A549 (cell line): ENCODE data around the gene COQ2. TPM values are rescaled to one million over a fixed set of nuclear protein-coding genes. Genes with fewer than 3 reads are reported as not detected.

Source experiments
- ATAC-seq, 2 experiments: fragments of 200-7000 bp in 1 of 2; fragments of >200 bp in 1 of 2; cut with Nextera tagmentation in 1 of 2; cut with Tn5 transposase in 1 of 2; 3 replicates each; pipeline versions ENCODE4 v1.8.0 to v1.9.1; 2018 to 2020; ENCODE audit warnings: mild to moderate bottlenecking in 1 of 2, moderate library complexity in 1 of 2
- CTCF ChIA-PET: fragments of 300-600 bp; sonication (Branson Sonifier 250); formaldehyde crosslinking; extraction: SDS; loops from one replicate; lab custom pipeline; 2021; ENCODE audit warnings: antibody characterized with exemption, inconsistent platforms; lab: Yijun Ruan, JAX
- POLR2A ChIA-PET: fragments of 350-600 bp; formaldehyde crosslinking; extraction: SDS; loops from one replicate; lab custom pipeline; 2021; ENCODE audit warnings: antibody characterized with exemption, inconsistent platforms; lab: Yijun Ruan, JAX
- DNase-seq, 2 experiments: peaks; one replicate each; pipeline versions ENCODE4 v3.0.0 to v3.0.0-alpha.2; 2011 to 2016; ENCODE audit warnings: low read depth in 1 of 2, low spot score in 1 of 2
- FAIRE-seq: peaks from 2 replicates; lab custom pipeline; 2011; peaks lifted over from hg19 to GRCh38; lab: Jason Lieb, UNC
- H3K27ac ChIP-seq, 2 experiments: fragments of >200 bp; sonication (Bioruptor Twin); formaldehyde crosslinking; 3 replicates each; pipeline ENCODE4 v1.5.1; 2016 to 2017
- H3K4me1 ChIP-seq: fragments of >200 bp; sonication (Bioruptor Twin); formaldehyde crosslinking; 3 replicates; pipeline ENCODE4 v1.6.1; 2016
- H3K4me2 ChIP-seq: fragments of >200 bp; sonication (Bioruptor Twin); formaldehyde crosslinking; 3 replicates; pipeline ENCODE4 v1.6.1; 2016
- H3K4me3 ChIP-seq: fragments of >200 bp; sonication (Bioruptor Twin); formaldehyde crosslinking; 3 replicates; pipeline ENCODE4 v1.5.1; 2016
- H3K9me3 ChIP-seq: fragments of >200 bp; sonication (Bioruptor Twin); formaldehyde crosslinking; 3 replicates; pipeline ENCODE4 v1.6.1; 2016
- BCL3 ChIP-seq: fragments of >200 bp; sonication (Bioruptor Twin); formaldehyde crosslinking; IDR thresholded peaks from 3 replicates; pipeline ENCODE4 v1.6.1; 2016
- CBX2 ChIP-seq: fragments of 200-600 bp; sonication (generic); IDR thresholded peaks from 2 replicates; pipeline ENCODE4 v1.6.1; 2016; ENCODE audit warnings: low read depth, mild to moderate bottlenecking, borderline replicate concordance
- CBX8 ChIP-seq: fragments of 200-600 bp; sonication (generic); IDR thresholded peaks from 2 replicates; pipeline ENCODE4 v1.6.1; 2016
- CTCF ChIP-seq: fragments of >200 bp; sonication (Bioruptor Twin); formaldehyde crosslinking; IDR thresholded peaks from 3 replicates; pipeline ENCODE4 v1.5.1; 2016
- EHF ChIP-seq: fragments of 250-450 bp; sonication (Bioruptor Pico); IDR thresholded peaks from 2 replicates; pipeline ENCODE4 v1.5.0; 2020; ENCODE audit warnings: mild to moderate bottlenecking
- ELK1 ChIP-seq: fragments of 150-350 bp; IDR thresholded peaks from 2 replicates; pipeline ENCODE4 v1.6.1; 2014; ENCODE audit warnings: low read depth, mild to moderate bottlenecking, low read length
- FOSL2 ChIP-seq, 2 experiments: fragments of 450-650 bp in 1 of 2; fragments of >200 bp in 1 of 2; sonication (Bioruptor Twin) in 1 of 2; formaldehyde crosslinking; IDR thresholded peaks; 2 replicates each; pipeline versions ENCODE4 v1.5.0 to v1.6.1; 2016 to 2020; ENCODE audit warnings: mild to moderate bottlenecking in 1 of 2, moderate library complexity in 1 of 2
- GATA3 ChIP-seq: IDR thresholded peaks from 2 replicates; pipeline ENCODE4 v1.6.1; 2012; ENCODE audit warnings: borderline replicate concordance
- HOXB13 ChIP-seq: fragments of 250-450 bp; sonication (Bioruptor Pico); IDR thresholded peaks from 2 replicates; pipeline ENCODE4 v1.5.0; 2020; ENCODE audit warnings: low read depth, mild to moderate bottlenecking, moderate library complexity
- JUN ChIP-seq, 2 experiments: fragments of >200 bp; sonication (Bioruptor Twin); formaldehyde crosslinking; IDR thresholded peaks; 2 replicates in 1 of 2; 3 replicates in 1 of 2; pipeline ENCODE4 v1.6.1; 2016 to 2017
- MAFK ChIP-seq: fragments of 450-650 bp; IDR thresholded peaks from 2 replicates; pipeline ENCODE4 v1.6.1; 2014; ENCODE audit not compliant: partially characterized antibody
- NFE2L2 ChIP-seq: fragments of 150-350 bp; conservative IDR thresholded peaks from 2 replicates; pipeline ENCODE4 v1.6.1; 2014; ENCODE audit warnings: low read length
- NR3C1 ChIP-seq: fragments of >200 bp; sonication (Bioruptor Twin); formaldehyde crosslinking; IDR thresholded peaks from 3 replicates; pipeline ENCODE4 v1.6.1; 2017
- PBX3 ChIP-seq: IDR thresholded peaks from 2 replicates; pipeline ENCODE4 v1.6.1; 2012
- PHF8 ChIP-seq: fragments of 200-600 bp; sonication (generic); IDR thresholded peaks from 2 replicates; pipeline ENCODE4 v1.6.1; 2016; ENCODE audit warnings: low read depth, mild to moderate bottlenecking, antibody characterized with exemption, moderate library complexity, borderline replicate concordance
- POLR2A ChIP-seq: IDR thresholded peaks from 2 replicates; pipeline ENCODE4 v1.6.1; 2012; ENCODE audit warnings: mild to moderate bottlenecking, low read length
- POLR2AphosphoS2 ChIP-seq: conservative IDR thresholded peaks from 2 replicates; pipeline ENCODE4 v1.6.1; 2012; ENCODE audit warnings: low read length, improper control_type of control experiment, inconsistent platforms
- RARB ChIP-seq: fragments of 250-450 bp; sonication (Bioruptor Pico); IDR thresholded peaks from 2 replicates; pipeline ENCODE4 v1.8.0; 2021; ENCODE audit warnings: mild to moderate bottlenecking, moderate library complexity
- RCOR1 ChIP-seq: fragments of 150-350 bp; IDR thresholded peaks from 2 replicates; pipeline ENCODE4 v1.6.1; 2014; ENCODE audit warnings: antibody characterized with exemption, low read length, low read depth
- RFX5 ChIP-seq: fragments of 450-650 bp; IDR thresholded peaks from 2 replicates; pipeline ENCODE4 v1.7.1; 2014; ENCODE audit warnings: antibody characterized with exemption, mild to moderate bottlenecking, moderate library complexity
- TFCP2L1 ChIP-seq: fragments of 250-450 bp; sonication (Bioruptor Pico); IDR thresholded peaks from 2 replicates; pipeline ENCODE4 v1.5.0; 2021; ENCODE audit warnings: mild to moderate bottlenecking
- TP53 ChIP-seq: fragments of 250-450 bp; sonication (Bioruptor Pico); IDR thresholded peaks from 2 replicates; pipeline ENCODE4 v1.5.0; 2021; ENCODE audit warnings: mild to moderate bottlenecking, moderate library complexity
- ZC3H11A ChIP-seq: fragments of 450-650 bp; IDR thresholded peaks from 2 replicates; pipeline ENCODE4 v1.6.1; 2014; ENCODE audit warnings: antibody characterized with exemption, mild to moderate bottlenecking
- ZFP36 ChIP-seq: fragments of 450-650 bp; IDR thresholded peaks from 2 replicates; pipeline ENCODE4 v1.6.1; 2014; ENCODE audit warnings: borderline replicate concordance; ENCODE audit not compliant: partially characterized antibody
- ZNF302 ChIP-seq: fragments of 250-450 bp; sonication (Bioruptor Pico); IDR thresholded peaks from 2 replicates; pipeline ENCODE4 v1.9.0; 2021; ENCODE audit warnings: inconsistent platforms, mild to moderate bottlenecking, moderate library complexity
- ZSCAN20 ChIP-seq: fragments of 250-450 bp; sonication (Bioruptor Pico); IDR thresholded peaks from 2 replicates; pipeline ENCODE4 v1.8.0; 2022; ENCODE audit warnings: mild to moderate bottlenecking, moderate library complexity
- WGBS: methylation state at CpG from one replicate; pipeline ENCODE4 v1.1.6; 2017; ENCODE audit errors: missing lambda C conversion rate; 5-methylcytosine and 5-hydroxymethylcytosine counted together
- polyA plus RNA-seq, 4 experiments: library from polyadenylated mRNA; depleted of rRNA in 3 of 4; stranded (reverse); fragments of >200 nt; fragmentation: RNase III in 1 of 4; extraction: RNeasy Plus Mini Kit Qiagen cat#74134 plus additional on column Dnase treatment in 1 of 4; gene quantifications; 2 replicates in 3 of 4; 3 replicates in 1 of 4; pipeline ENCODE4 v1.2.3, GENCODE V29; 2011 to 2017

Gene COQ2
- polyA plus RNA-seq, 2 of the 4 experiments (the other 2 are of a cell fraction) = 18.5 to 35.9 TPM

GRCh38 chr4:83317671-83318070, 33.1 kb upstream of the COQ2 start:
- H3K27ac ChIP-seq = no peak overlapping the region
- ChIA-PET POLR2A (no interaction called here), CTCF (no interaction called here)
- H3K4me3 ChIP-seq = no peak overlapping the region
- TF ChIP-seq NFE2L2 (no peak), RCOR1 (no peak), JUN (IDR thresholded peaks at IDR 0.05) (no peak), RFX5 (no peak), ZFP36 (no peak), ELK1 (no peak), RARB (CRISPR knock-in tag) (no peak), FOSL2 (IDR thresholded peaks at IDR 0.05) (no peak), FOSL2 (CRISPR knock-in tag; IDR thresholded peaks at IDR 0.05) (no peak), ZC3H11A (no peak), HOXB13 (no peak), EHF (CRISPR knock-in tag) (no peak), CTCF (no peak), ZSCAN20 (CRISPR knock-in tag) (no peak), POLR2A (no peak), GATA3 (no peak), PHF8 (no peak), TFCP2L1 (no peak), NR3C1 (no peak), CBX2 (no peak)
- ATAC-seq = no peak
- no peak for FAIRE-seq
- no peaks in the 10 kb centered on the region for H3K9me3 ChIP-seq
- no peaks in the 10 kb centered on the region for H3K4me1 ChIP-seq
- no peak overlapping the region for H3K4me2 ChIP-seq
- DNase-seq = no peak
- 53% methylated on average over 4 of the region's 4 CpGs for WGBS

- H3K27ac ChIP-seq = no peak overlapping the region
- FAIRE-seq (no peak), DNase-seq (no peak), ATAC-seq (no peak)
- H3K4me1 ChIP-seq = no peaks in the 10 kb centered on the region
- TF ChIP-seq POLR2AphosphoS2 (no peak), MAFK (no peak), RARB (CRISPR knock-in tag) (no peak), ZFP36 (no peak), BCL3 (no peak), PBX3 (no peak), CBX8 (no peak), TP53 (CRISPR knock-in tag) (no peak), CTCF (no peak), JUN (IDR thresholded peaks at IDR 0.05) (no peak), ZNF302 (CRISPR knock-in tag) (no peak)
- WGBS = 82% methylated on average over 13 of the region's 13 CpGs
- CTCF ChIA-PET = no interaction called here
- POLR2A ChIA-PET = no interaction called here
- H3K4me2 ChIP-seq = no peak overlapping the region
- no peak overlapping the region for H3K4me3 ChIP-seq
- H3K9me3 ChIP-seq = no peaks in the 10 kb centered on the region
These were observed 32.0 kb upstream of the COQ2 start for GRCh38 chr4:83316459-83317165.
